Hepatic stellate cell (primary cell): Measurements from ENCODE around the gene TMCO4.

Experiments
- DNase-seq: peaks from one replicate; pipeline ENCODE4 v3.0.0; 2011; ENCODE audit warnings: low spot score

Gene TMCO4

GRCh38 chr1:19747761-19748160 is 52.0 kb downstream of the TMCO4 start:
- no peak for DNase-seq

- no peak for DNase-seq
Measured at GRCh38 chr1:19744886-19745285, 54.8 kb downstream of the TMCO4 start.

GRCh38 chr1:19744335-19744743 is 55.4 kb downstream of the TMCO4 start:
- DNase-seq = no peak

- DNase-seq = no peak
Measured at GRCh38 chr1:19743793-19744192, 55.9 kb downstream of the TMCO4 start.

GRCh38 chr1:19743180-19743579 is 56.5 kb downstream of the TMCO4 start:
- DNase-seq = no peak

- DNase-seq = no peak
Measured at GRCh38 chr1:19739628-19740027, 60.1 kb downstream of the TMCO4 start.

- no peak for DNase-seq
Measured at GRCh38 chr1:19738669-19739068, 61.0 kb downstream of the TMCO4 start.

- no peak for DNase-seq
Measured at GRCh38 chr1:19738076-19738475, 61.6 kb downstream of the TMCO4 start.

- DNase-seq = peak; percentile 24
Measured at GRCh38 chr1:19737104-19737825, 62.5 kb downstream of the TMCO4 start.

GRCh38 chr1:19735440-19736127 is 64.1 kb downstream of the TMCO4 start:
- peak; percentile 98 for DNase-seq

GRCh38 chr1:19734472-19734999 is 65.2 kb downstream of the TMCO4 start:
- peak; percentile 31 for DNase-seq

GRCh38 chr1:19734056-19734455 is 65.7 kb downstream of the TMCO4 start:
- DNase-seq = no peak

- DNase-seq = no peak
Measured at GRCh38 chr1:19733615-19734014, 66.1 kb downstream of the TMCO4 start.

GRCh38 chr1:19731311-19731821 is 68.3 kb downstream of the TMCO4 start:
- DNase-seq = no peak

GRCh38 chr1:19730793-19731192 is 68.9 kb downstream of the TMCO4 start:
- no peak for DNase-seq

GRCh38 chr1:19730232-19730631 is 69.5 kb downstream of the TMCO4 start:
- DNase-seq = no peak

GRCh38 chr1:19728413-19729145 is 71.1 kb downstream of the TMCO4 start:
- DNase-seq = no peak

- DNase-seq = no peak
Measured at GRCh38 chr1:19725606-19726005, 74.1 kb downstream of the TMCO4 start.

GRCh38 chr1:19723874-19724273 is 75.8 kb downstream of the TMCO4 start:
- DNase-seq = no peak

GRCh38 chr1:19720973-19721372 is 78.7 kb downstream of the TMCO4 start:
- DNase-seq = no peak

- no peak for DNase-seq
Measured at GRCh38 chr1:19720174-19720573, 79.5 kb downstream of the TMCO4 start.

GRCh38 chr1:19717467-19717866 is 82.2 kb downstream of the TMCO4 start:
- DNase-seq = no peak
